ENCODE measurements around the gene KPNB1. TPM values are rescaled to one million over a fixed set of nuclear protein-coding genes. Genes with fewer than 3 reads are reported as not detected.

KPNB1 gene
- total and polyA plus RNA-seq, 9 donors: 63.4 to 346 (median 236) TPM

DNA sequence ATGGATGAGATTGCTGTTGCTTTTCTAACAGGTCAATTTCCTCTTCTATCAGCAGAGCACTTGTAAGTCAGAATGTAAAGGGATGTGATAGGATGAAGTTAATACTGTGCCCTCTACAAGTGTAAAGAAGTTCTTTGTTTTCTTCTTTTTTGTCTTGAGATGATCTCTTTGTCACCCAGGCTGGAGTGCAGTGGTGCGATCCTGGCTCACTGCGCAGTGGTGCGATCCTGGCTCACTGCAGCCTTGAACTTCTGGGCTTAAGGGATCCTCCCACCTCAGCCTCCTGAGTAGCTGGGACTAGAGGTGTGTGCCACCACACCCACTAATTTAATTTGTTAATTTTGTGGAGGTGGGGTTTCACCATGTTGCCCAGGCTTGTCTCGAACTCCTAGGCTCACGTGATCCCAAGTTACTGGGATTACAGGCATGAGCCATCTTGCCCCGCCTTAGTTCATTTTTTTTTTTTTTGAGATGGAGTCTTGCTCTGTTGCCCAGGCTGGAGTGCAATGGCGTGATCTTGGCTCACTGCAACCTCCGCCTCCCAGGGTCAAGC lies 21.6 kb upstream of the KPNB1 start:
- Histone ChIP-seq H3K9me3 (no peaks in the 10 kb centered on the region), H3K4me3 (no peak overlapping the region), H3K27me3 (no peaks in the 10 kb centered on the region), H3K36me3 (no peaks in the 10 kb centered on the region), H3K27ac (no peak overlapping the region), H3K4me1 (ENCODE audit: insufficient read depth) (no peaks in the 10 kb centered on the region)
- no peak for DNase-seq
- intact Hi-C loops (cut with DNase I): no loop called here
- 90 to 94% (median 93%) methylated on average over 8 of the region's 8 CpGs for WGBS, 3 donors
- TF ChIP-seq, protein P1, sequence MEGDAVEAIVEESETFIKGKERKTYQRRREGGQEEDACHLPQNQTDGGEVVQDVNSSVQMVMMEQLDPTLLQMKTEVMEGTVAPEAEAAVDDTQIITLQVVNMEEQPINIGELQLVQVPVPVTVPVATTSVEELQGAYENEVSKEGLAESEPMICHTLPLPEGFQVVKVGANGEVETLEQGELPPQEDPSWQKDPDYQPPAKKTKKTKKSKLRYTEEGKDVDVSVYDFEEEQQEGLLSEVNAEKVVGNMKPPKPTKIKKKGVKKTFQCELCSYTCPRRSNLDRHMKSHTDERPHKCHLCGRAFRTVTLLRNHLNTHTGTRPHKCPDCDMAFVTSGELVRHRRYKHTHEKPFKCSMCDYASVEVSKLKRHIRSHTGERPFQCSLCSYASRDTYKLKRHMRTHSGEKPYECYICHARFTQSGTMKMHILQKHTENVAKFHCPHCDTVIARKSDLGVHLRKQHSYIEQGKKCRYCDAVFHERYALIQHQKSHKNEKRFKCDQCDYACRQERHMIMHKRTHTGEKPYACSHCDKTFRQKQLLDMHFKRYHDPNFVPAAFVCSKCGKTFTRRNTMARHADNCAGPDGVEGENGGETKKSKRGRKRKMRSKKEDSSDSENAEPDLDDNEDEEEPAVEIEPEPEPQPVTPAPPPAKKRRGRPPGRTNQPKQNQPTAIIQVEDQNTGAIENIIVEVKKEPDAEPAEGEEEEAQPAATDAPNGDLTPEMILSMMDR (IDR thresholded peaks at IDR 0.05): no peak
- TF ChIP-seq POLR2A (IDR thresholded peaks at IDR 0.05): no peak
- no peak for TF ChIP-seq EP300 (IDR thresholded peaks at IDR 0.05)

DNA sequence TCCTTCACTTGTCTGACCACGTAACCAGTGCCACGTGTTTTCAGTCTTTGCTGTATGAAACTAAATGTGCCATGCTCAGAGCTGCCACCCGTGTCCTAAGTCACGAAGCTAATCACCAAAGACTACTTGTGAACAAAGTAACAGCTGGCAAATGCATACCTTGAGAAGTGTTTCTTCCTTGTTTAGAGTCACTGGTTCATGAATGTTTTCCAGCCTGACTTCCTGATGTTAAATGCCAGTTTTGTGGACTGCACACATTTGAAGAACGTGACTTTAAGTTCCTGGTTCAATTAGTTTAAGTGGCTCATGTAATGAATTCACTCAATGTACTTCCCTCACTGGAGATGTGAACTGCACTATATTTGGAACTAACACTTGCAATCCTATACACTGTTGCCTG lies 19.9 kb upstream of the KPNB1 start:
- WGBS, 3 donors: 66 to 87% (median 75%) methylated on average over 5 of the region's 5 CpGs
- TF ChIP-seq POLR2A (IDR thresholded peaks at IDR 0.05): no peak
- TF ChIP-seq, protein P1 (IDR thresholded peaks at IDR 0.05): no peak
- no peak for TF ChIP-seq EP300 (IDR thresholded peaks at IDR 0.05)
- Histone ChIP-seq H3K4me1 (ENCODE audit: insufficient read depth) (no peaks in the 10 kb centered on the region), H3K9me3 (no peaks in the 10 kb centered on the region), H3K4me3 (no peak overlapping the region), H3K36me3 (no peaks in the 10 kb centered on the region), H3K27me3 (no peaks in the 10 kb centered on the region), H3K27ac (no peak overlapping the region)
- intact Hi-C loops (cut with DNase I): no loop called here
- DNase-seq: no peak

DNA sequence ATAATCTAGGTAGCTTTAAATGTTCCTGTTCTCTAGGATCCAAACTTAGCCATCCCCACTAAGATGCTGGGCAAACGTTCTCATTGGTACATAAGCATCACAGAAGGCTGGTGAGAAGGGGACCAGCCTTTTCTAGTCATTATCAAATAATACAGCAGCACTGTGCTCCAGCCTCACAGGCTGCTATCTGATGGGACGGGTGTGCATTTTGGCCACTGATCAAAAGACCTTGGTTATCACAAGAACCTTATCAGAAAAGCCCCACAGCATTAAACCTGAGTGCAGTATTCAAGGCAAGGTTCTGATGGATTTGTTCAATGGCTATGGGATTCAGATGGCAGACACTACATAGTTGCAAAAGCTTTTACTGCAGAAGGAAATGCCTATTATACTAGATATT lies 19.1 kb upstream of the KPNB1 start:
- Histone ChIP-seq H3K4me3 (no peak overlapping the region), H3K27me3 (no peaks in the 10 kb centered on the region), H3K9me3 (no peaks in the 10 kb centered on the region), H3K4me1 (ENCODE audit: insufficient read depth) (no peaks in the 10 kb centered on the region), H3K36me3 (no peaks in the 10 kb centered on the region), H3K27ac (no peak overlapping the region)
- WGBS, 3 donors: 56 to 69% (median 64%) methylated on average over 2 of the region's 2 CpGs
- TF ChIP-seq POLR2A (IDR thresholded peaks at IDR 0.05): no peak
- TF ChIP-seq, protein P1 (IDR thresholded peaks at IDR 0.05): no peak
- no peak for TF ChIP-seq EP300 (IDR thresholded peaks at IDR 0.05)
- intact Hi-C loops (cut with DNase I): no loop called here
- DNase-seq: no peak

DNA sequence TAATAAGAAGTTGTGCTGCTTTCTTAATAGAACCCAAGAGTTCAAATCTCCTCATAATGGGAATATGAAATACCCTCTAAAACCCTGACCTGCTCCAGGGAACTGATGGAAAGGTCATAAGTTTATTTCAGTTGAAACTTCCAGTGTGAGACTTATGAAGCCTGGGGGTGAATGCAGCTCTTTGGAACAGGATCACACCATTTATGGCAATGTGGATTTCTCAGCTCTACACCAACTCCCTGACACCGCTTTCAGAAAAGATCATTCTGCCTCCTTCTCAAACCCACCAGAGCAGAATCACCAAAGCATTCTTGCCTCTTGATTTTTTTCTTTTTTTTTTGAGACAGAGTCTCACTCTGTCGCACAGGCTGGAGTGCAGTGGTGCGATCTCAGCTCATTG lies 16.7 kb upstream of the KPNB1 start:
- TF ChIP-seq, protein P1 (IDR thresholded peaks at IDR 0.05): no peak
- TF ChIP-seq EP300 (IDR thresholded peaks at IDR 0.05) (no peak), POLR2A (IDR thresholded peaks at IDR 0.05) (no peak)
- Histone ChIP-seq H3K4me1 (ENCODE audit: insufficient read depth) (no peaks in the 10 kb centered on the region), H3K27ac (no peak overlapping the region), H3K9me3 (no peaks in the 10 kb centered on the region), H3K4me3 (no peak overlapping the region), H3K27me3 (no peaks in the 10 kb centered on the region), H3K36me3 (no peaks in the 10 kb centered on the region)
- WGBS, 3 donors: 80 to 90% (median 90%) methylated on average over 3 of the region's 3 CpGs
- intact Hi-C loops (cut with DNase I): no loop called here
- no peak for DNase-seq

Measured in ovary (tissue), 9 donors.